ENCODE results near the gene GTF2E1. TPM values are rescaled to one million over a fixed set of nuclear protein-coding genes. Genes with fewer than 3 reads are reported as not detected.
"Not testable (repeated sequence)": the region's sequence is repeated elsewhere in the genome, so short reads cannot be mapped to it uniquely, and the experiment has no call there.

The GTF2E1 gene
- total RNA-seq, 2 donors from 2014 or later, result 15.3 to 17.5 TPM

DNA sequence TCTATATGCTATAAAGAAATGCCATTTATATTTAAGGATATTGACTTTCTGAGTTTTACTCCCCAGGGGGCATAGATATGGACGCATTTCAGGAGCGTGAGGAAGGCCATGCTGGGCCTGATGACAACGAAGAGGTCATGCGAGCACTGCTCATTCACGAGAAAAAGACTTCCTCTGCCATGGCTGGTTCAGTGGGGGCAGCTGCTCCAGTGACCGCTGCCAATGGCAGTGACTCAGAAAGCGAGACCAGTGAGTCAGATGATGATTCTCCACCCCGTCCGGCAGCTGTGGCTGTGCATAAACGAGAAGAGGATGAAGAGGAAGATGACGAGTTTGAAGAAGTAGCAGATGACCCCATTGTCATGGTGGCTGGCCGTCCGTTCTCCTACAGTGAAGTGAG, 38.4 kb downstream of the GTF2E1 start:
- no peak for DNase-seq (ENCODE audit: low spot score)
- WGBS, result 90% methylated on average over 13 of the region's 13 CpGs
- Histone ChIP-seq H3K9me3 (no peaks in the 10 kb centered on the region), H3K4me3 (no peak overlapping the region), H3K4me1 (replicated peaks) (no peaks in the 10 kb centered on the region), H3K27me3 (replicated peaks; ENCODE audit: insufficient read depth) (no peaks in the 10 kb centered on the region), H3K36me3 (no peaks in the 10 kb centered on the region), H3K27ac (no peak overlapping the region)
- TF ChIP-seq POLR2AphosphoS5 (IDR thresholded peaks at IDR 0.05) (no peak), POLR2A (IDR thresholded peaks at IDR 0.05) (no peak), CTCF (IDR thresholded peaks at IDR 0.05) (no peak)
- intact Hi-C loops (cut with DNase I), result no loop called here

DNA sequence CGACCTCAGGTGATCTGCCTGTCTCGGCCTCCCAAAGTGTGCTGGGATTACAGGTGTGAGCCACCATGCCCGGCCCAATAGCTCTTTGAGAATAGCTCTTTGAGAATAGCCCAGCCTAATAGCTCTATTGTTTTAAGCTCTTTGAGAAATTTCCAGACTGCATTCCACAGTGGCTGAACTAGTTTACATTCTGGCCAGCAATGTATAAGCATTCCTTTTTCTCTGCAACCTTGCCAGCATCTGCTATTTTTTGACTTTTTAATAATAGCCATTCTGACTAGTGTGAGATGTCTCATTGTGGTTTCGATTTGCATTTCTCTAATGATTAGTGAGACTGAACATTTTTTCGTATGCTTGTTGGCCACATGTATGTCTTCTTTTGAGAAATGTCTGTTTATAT, 43.3 kb downstream of the GTF2E1 start:
- H3K4me1 ChIP-seq (replicated peaks); H3K9me3 ChIP-seq; H3K36me3 ChIP-seq; DNase-seq (ENCODE audit: low spot score); H3K4me3 ChIP-seq; intact Hi-C loops (cut with DNase I); H3K27me3 ChIP-seq (replicated peaks; ENCODE audit: insufficient read depth); H3K27ac ChIP-seq: not testable (repeated sequence)
- 83% methylated on average over 5 of the region's 5 CpGs for WGBS

GRCh38 chr3:120791010-120791409, 48.5 kb downstream of the GTF2E1 start:
- no peaks in the 10 kb centered on the region for H3K36me3 ChIP-seq
- no peak for DNase-seq (ENCODE audit: low spot score)
- no peak overlapping the region for H3K4me3 ChIP-seq
- H3K27me3 ChIP-seq (replicated peaks; ENCODE audit: insufficient read depth), result no peaks in the 10 kb centered on the region
- H3K9me3 ChIP-seq, result no peaks in the 10 kb centered on the region
- no peak for TF ChIP-seq POLR2AphosphoS5 (IDR thresholded peaks at IDR 0.05)
- no peak for TF ChIP-seq CTCF (IDR thresholded peaks at IDR 0.05)
- no peak for TF ChIP-seq POLR2A (IDR thresholded peaks at IDR 0.05)
- no peak overlapping the region for H3K27ac ChIP-seq
- H3K4me1 ChIP-seq (replicated peaks), result no peaks in the 10 kb centered on the region
- intact Hi-C loops (cut with DNase I), result loop anchor here (10.0 kb wide), 1 partner anchor 546 kb away; no protein-coding TSS in a partner anchor
- 87% methylated on average over 1 of the region's 1 CpG for WGBS

- Histone ChIP-seq H3K27ac (no peak overlapping the region), H3K27me3 (replicated peaks; ENCODE audit: insufficient read depth) (no peaks in the 10 kb centered on the region), H3K9me3 (no peaks in the 10 kb centered on the region), H3K4me3 (no peak overlapping the region), H3K4me1 (replicated peaks) (no peaks in the 10 kb centered on the region), H3K36me3 (no peaks in the 10 kb centered on the region)
- no peak for DNase-seq (ENCODE audit: low spot score)
- intact Hi-C loops (cut with DNase I), result loop anchor here (10.0 kb wide), 1 partner anchor 547 kb away; no protein-coding TSS in a partner anchor
- TF ChIP-seq CTCF (IDR thresholded peaks at IDR 0.05) (no peak), POLR2A (IDR thresholded peaks at IDR 0.05) (no peak)
- 90% methylated on average over 1 of the region's 1 CpG for WGBS
Measured at GRCh38 chr3:120791913-120792312, 49.4 kb downstream of the GTF2E1 start.

DNA sequence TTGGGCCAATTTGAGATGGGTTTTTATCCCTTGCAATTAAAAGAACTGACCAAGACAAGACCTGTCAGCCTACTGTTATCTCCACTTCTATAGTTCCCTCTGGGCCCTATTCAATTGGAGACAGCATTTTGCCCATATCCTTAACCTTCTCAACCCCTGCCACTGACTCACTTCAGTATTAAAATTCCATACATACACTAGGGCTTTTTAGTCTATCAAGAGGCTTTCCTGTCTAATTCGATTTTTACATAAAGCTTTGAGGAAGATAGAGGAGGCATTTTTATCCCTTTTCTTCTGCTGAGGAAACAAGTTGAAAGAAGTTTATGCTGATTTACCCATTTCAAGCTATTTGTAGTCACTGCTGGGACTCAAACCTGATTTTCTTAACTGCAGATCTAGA, 51.1 kb downstream of the GTF2E1 start:
- intact Hi-C loops (cut with DNase I), result loop anchor here (10.0 kb wide), 1 partner anchor 549 kb away; no protein-coding TSS in a partner anchor

More for the DNA sequence above, 51.1 kb downstream of the GTF2E1 start:
- H3K36me3 ChIP-seq, result no peaks in the 10 kb centered on the region
- WGBS, result 94% methylated on average over 1 of the region's 1 CpG
- DNase-seq (ENCODE audit: low spot score), result no peak
- no peaks in the 10 kb centered on the region for H3K9me3 ChIP-seq
- no peak for TF ChIP-seq POLR2A (IDR thresholded peaks at IDR 0.05)
- TF ChIP-seq CTCF (IDR thresholded peaks at IDR 0.05), result no peak
- no peak for TF ChIP-seq POLR2AphosphoS5 (IDR thresholded peaks at IDR 0.05)
- H3K27me3 ChIP-seq (replicated peaks; ENCODE audit: insufficient read depth), result no peaks in the 10 kb centered on the region
- no peaks in the 10 kb centered on the region for H3K4me1 ChIP-seq (replicated peaks)
- no peak overlapping the region for H3K27ac ChIP-seq
- H3K4me3 ChIP-seq, result no peak overlapping the region

Measured in prostate gland (tissue), 2 donors.